IMR-90 (cell line): Measurements from ENCODE around the gene TRMT10B.

Experiments used
- CTCF ChIP-seq: conservative IDR thresholded peaks from 2 replicates; pipeline ENCODE4 v1.5.1; 2012; ENCODE audit warnings: mild to moderate bottlenecking, low read depth, low read length, improper control_type of control experiment
- POLR2A ChIP-seq: IDR thresholded peaks from 2 replicates; pipeline ENCODE4 v1.6.1; 2012; ENCODE audit warnings: mild to moderate bottlenecking, low read depth, low read length

DNA sequence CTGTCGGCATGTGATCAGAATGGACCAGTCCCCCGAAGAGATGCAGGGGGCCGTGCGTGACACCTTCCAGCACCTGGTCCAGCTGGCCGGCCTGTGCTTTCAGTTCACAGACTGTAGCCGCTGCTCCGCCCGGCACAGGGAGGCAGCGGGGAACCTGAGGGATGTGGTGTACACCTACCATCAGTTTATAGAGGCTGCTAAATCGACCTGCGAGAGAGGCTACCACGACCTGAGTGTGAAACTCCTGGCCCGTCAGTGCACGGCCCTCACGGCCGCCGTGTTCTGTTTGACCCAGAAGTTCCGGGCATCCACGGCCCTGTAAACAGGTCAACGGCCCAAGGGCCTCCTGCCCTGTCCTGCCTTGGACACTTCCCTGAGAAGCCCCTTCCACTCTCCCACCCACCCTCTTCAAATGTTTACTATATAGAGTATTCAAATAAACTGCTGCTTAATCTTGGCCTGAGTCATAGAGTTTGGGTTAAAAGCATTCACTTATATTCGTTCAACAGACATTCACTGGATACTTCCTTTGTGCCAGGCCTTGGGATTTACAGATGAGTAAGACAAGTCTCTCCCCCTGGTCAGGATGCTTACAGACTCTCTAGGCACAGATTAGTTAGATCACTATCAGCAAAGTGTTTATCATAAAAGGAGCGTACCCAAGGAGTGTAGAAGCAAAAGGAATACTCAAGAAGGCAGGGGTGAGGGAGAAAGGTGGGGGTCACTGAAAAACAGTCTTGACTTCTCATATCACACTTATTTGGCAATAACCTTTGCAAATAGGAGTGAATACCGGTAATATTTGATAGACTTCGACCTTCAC lies 6.9 kb upstream of the TRMT10B start:
- TF ChIP-seq CTCF (no peak), POLR2A (no peak)
